Activated T-helper 17 cell treated with anti-CD3 and anti-CD28 coated beads, Interleukin-2, amount 50 U/mL, for 72 hours (primary cell): ENCODE data around the gene NFKBIA. TPM values are rescaled to one million over a fixed set of nuclear protein-coding genes. Genes with fewer than 3 reads are reported as not detected.
"Not testable (repeated sequence)": the region's sequence is repeated elsewhere in the genome, so short reads cannot be mapped to it uniquely, and the experiment has no call there.

ENCODE experiments used
- ATAC-seq: fragments of 150-1000 bp; cut with Tn5 transposase; replicated peaks from 2 replicates; pipeline ENCODE4 v1.10.0; 2021; ENCODE audit warnings: mild to moderate bottlenecking, moderate library complexity
- H3K27ac Mint-ChIP-seq: one replicate; pipeline ENCODE4 v1.8.0; 2022; ENCODE audit warnings: mixed read lengths
- H3K27me3 Mint-ChIP-seq: one replicate; pipeline ENCODE4 v1.8.0; 2022; ENCODE audit warnings: mixed read lengths
- H3K36me3 Mint-ChIP-seq: one replicate; pipeline ENCODE4 v1.8.0; 2022; ENCODE audit warnings: low read depth, mild to moderate bottlenecking, mixed read lengths
- H3K4me1 Mint-ChIP-seq: one replicate; pipeline ENCODE4 v1.8.0; 2022; ENCODE audit warnings: mixed read lengths
- H3K4me3 Mint-ChIP-seq: one replicate; pipeline ENCODE4 v1.8.0; 2022; ENCODE audit warnings: mild to moderate bottlenecking, mixed read lengths
- H3K9me3 Mint-ChIP-seq: one replicate; pipeline ENCODE4 v1.8.0; 2022; ENCODE audit warnings: mixed read lengths
- total RNA-seq, 2 donors: library from RNA; stranded (reverse); gene quantifications; one replicate each; pipeline ENCODE4 v1.2.3, GENCODE V29; 2022

The NFKBIA gene
- total RNA-seq, 2 donors from 2014 or later = 299 to 554 TPM

- Mint-ChIP-seq H3K27me3 (no peaks in the 10 kb centered on the region), H3K36me3 (no peaks in the 10 kb centered on the region), H3K27ac (peak overlapping the region; percentile 91), H3K9me3 (no peaks in the 10 kb centered on the region), H3K4me3 (peak overlapping the region; percentile 68), H3K4me1 (peaks cover 15% of the 10 kb centered on the region)
- peak; percentile 88 for ATAC-seq
Observed at GRCh38 chr14:35355981-35356841, 48.3 kb downstream of the NFKBIA start.

DNA sequence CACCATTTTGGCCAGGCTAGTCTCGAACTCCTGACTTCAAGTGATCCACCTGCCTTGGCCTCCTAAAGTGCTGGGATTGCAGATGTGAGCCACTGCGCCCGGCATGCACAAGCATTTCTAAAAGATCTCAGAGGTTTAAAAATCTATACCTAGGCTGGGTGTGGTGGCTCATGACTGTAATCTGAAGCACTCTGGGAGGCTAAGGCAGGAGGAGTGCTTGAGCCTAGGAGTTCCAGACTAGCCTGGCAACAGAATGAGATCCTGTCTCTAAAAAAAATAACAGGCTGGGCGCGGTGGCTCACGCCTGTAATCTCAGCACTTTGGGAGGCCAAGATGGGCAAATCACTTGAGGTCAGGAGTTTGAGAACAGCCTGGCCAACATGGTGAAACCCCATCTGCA is 49.3 kb downstream of the NFKBIA start:
- not testable (repeated sequence) for ATAC-seq

DNA sequence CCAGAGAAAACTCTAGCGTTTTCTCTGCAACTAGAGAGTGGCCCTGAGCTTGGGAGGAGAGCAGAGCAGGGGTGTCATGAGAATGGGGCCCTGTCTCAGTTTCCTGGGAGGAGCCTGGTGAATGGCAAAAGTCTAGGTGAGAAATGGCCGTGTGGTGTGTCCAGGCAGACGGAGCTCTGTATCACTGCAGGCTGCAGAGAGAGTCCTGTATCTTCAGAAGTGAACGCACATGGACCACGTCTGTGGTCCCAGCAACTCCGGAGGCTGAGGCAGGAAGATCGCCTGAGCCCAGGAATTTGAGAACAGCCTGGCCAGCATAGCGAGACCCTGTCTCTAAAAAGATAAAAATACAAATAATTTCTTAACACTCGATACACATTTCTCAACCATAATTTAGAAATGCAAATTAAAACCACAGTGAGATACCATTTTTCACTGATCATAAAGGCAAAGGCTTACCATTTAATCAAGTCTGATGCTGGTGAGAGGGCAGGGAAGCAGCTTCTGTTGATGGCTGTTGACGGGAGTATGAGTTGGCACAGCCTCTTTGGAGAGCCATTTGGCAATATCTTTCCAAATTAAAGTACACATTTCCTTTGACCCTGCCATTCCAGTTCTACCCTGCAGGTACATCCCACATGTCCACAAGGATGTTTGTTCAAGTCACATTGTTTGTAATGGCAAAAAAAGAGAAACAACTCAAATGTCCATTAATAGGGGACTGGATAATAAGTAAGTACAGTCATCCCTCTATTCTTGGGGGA is 51.0 kb downstream of the NFKBIA start:
- H3K4me3 Mint-ChIP-seq = no peak overlapping the region
- H3K9me3 Mint-ChIP-seq = no peaks in the 10 kb centered on the region
- H3K36me3 Mint-ChIP-seq = no peaks in the 10 kb centered on the region
- peaks cover 15% of the 10 kb centered on the region for H3K4me1 Mint-ChIP-seq
- no peak for ATAC-seq
- H3K27me3 Mint-ChIP-seq = no peaks in the 10 kb centered on the region
- no peak overlapping the region for H3K27ac Mint-ChIP-seq

More for the DNA sequence above, 49.3 kb downstream of the NFKBIA start:
- peaks cover 15% of the 10 kb centered on the region for H3K4me1 Mint-ChIP-seq
- H3K27ac Mint-ChIP-seq, H3K36me3 Mint-ChIP-seq, H3K9me3 Mint-ChIP-seq, H3K27me3 Mint-ChIP-seq: not testable (repeated sequence)
- peak overlapping the region; percentile 68 for H3K4me3 Mint-ChIP-seq

DNA sequence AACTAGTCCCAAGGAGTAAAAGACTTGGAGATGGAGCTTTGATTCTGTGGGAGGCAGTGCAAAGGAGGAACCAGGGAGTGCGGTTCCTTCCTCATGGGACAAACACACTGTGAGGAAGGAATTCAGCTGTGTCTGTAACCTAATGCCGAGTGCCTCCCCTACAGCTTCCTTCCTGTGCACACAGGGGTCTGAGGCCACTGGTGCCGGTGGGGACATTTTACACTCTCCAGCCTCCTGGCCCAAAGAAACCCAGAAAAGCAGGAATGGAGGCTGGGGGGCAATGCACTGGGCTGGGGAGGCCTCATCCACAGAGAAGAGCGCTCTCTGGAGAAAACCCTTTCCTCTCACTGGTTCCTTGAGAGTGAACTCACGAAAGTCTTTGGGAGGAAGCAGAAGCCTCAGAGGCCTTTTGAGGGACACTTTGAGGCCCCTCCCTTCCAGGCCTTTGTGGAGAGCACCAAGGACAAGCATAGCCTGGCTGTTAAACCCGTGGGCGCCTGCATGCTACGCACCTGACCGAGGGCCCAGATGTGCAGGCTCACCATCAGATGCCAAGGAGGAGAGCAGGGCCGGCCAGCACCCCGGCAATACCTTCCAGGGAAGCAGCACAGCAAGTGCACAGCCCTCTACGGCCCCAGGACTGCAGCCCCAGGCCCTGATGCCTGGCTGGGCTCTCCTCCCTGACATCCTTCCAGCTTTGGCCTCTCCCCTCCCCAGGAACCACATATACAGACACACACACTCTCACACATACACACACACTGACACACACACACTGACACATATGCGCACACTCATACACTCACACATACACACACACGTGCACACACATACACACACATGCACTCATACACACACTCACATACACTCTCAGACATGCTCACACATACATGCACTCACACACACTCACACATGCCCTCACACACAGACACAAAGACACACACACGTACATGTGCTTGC is 52.0 kb downstream of the NFKBIA start:
- no peaks in the 10 kb centered on the region for H3K9me3 Mint-ChIP-seq
- no peak for ATAC-seq
- peaks cover 15% of the 10 kb centered on the region for H3K4me1 Mint-ChIP-seq
- no peak overlapping the region for H3K27ac Mint-ChIP-seq
- H3K4me3 Mint-ChIP-seq = no peak overlapping the region
- no peaks in the 10 kb centered on the region for H3K27me3 Mint-ChIP-seq
- H3K36me3 Mint-ChIP-seq = no peaks in the 10 kb centered on the region

DNA sequence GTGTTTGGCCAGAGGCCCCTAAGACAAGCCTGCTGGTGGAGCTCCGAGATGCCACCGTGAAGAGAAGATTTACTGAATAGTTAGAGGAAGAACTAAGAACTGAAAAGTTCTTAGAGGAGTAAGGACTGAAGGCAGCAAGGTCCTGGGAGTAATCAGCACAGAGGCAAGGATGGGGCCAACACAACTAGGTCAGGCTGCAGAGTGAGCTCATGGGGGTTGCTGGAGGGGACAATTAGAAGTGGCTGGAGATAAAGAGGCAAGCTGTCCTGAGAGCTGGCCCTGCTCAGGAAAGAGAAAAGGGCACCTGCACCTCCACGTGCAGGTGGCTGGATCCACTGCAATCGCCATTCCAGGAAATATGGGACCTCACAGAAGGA is 52.7 kb downstream of the NFKBIA start:
- ATAC-seq = no peak
- Mint-ChIP-seq H3K27ac (no peak overlapping the region), H3K4me3 (no peak overlapping the region), H3K4me1 (peaks cover 12% of the 10 kb centered on the region), H3K9me3 (no peaks in the 10 kb centered on the region), H3K36me3 (no peaks in the 10 kb centered on the region), H3K27me3 (no peaks in the 10 kb centered on the region)

Other genes starting within 250 kb of the NFKBIA start
- 100 to 1,000 TPM; 295 to 386 TPM for gene PSMA6, start 112.4 kb downstream of the NFKBIA start, total RNA-seq
- gene INSM2, start 129.4 kb upstream of the NFKBIA start, total RNA-seq = not detected